H9 (cell line): ENCODE results near the gene NSUN3. TPM values are rescaled to one million over a fixed set of nuclear protein-coding genes. Genes with fewer than 3 reads are reported as not detected.

Experiments used
- DNase-seq: peaks from one replicate; pipeline ENCODE4 v3.0.0-alpha.2; 2017
- H2AFZ ChIP-seq: one replicate; pipeline ENCODE4 v1.6.1; 2013; ENCODE audit warnings: mild to moderate bottlenecking, low read length, control low read depth, moderate library complexity
- H2AK5ac ChIP-seq: 2 replicates; pipeline ENCODE4 v1.6.1; 2013; ENCODE audit warnings: low read length, control low read depth, mixed read lengths; ENCODE audit not compliant: insufficient read length
- H2BK120ac ChIP-seq: one replicate; pipeline ENCODE4 v1.6.1; 2013; ENCODE audit warnings: low read depth, mild to moderate bottlenecking, low read length, control low read depth, inconsistent platforms; ENCODE audit not compliant: poor library complexity, severe bottlenecking
- H2BK12ac ChIP-seq: 2 replicates; pipeline ENCODE4 v1.6.1; 2013; ENCODE audit warnings: low read length, control low read depth, mixed read lengths, low read depth; ENCODE audit not compliant: insufficient read length
- H2BK15ac ChIP-seq: 2 replicates; pipeline ENCODE4 v1.6.1; 2013; ENCODE audit warnings: low read depth, low read length, control low read depth
- H2BK20ac ChIP-seq: one replicate; pipeline ENCODE4 v1.6.1; 2013; ENCODE audit warnings: low read depth, mild to moderate bottlenecking, low read length, control low read depth, inconsistent platforms; ENCODE audit not compliant: poor library complexity, severe bottlenecking
- H2BK5ac ChIP-seq: 2 replicates; pipeline ENCODE4 v1.6.1; 2013; ENCODE audit warnings: low read length, control low read depth, mixed read lengths; ENCODE audit not compliant: insufficient read length
- H3K14ac ChIP-seq: 2 replicates; pipeline ENCODE4 v1.6.1; 2013; ENCODE audit warnings: low read length, control low read depth; ENCODE audit not compliant: insufficient read depth
- H3K18ac ChIP-seq: 2 replicates; pipeline ENCODE4 v1.6.1; 2013; ENCODE audit warnings: low read depth, mild to moderate bottlenecking, mixed read lengths, low read length, control low read depth; ENCODE audit not compliant: insufficient read length
- H3K23ac ChIP-seq: 2 replicates; pipeline ENCODE4 v1.6.1; 2013; ENCODE audit warnings: low read length, control low read depth, mixed read lengths, low read depth; ENCODE audit not compliant: insufficient read length
- H3K23me2 ChIP-seq: 2 replicates; pipeline ENCODE4 v1.6.1; 2013; ENCODE audit warnings: low read depth, mild to moderate bottlenecking, mixed read lengths, low read length, control low read depth; ENCODE audit not compliant: insufficient read length, poor library complexity, severe bottlenecking
- H3K27ac ChIP-seq: 2 replicates; pipeline ENCODE4 v1.5.1; 2013; ENCODE audit warnings: low read length, control low read depth, mixed read lengths, low read depth; ENCODE audit not compliant: insufficient read length
- H3K27me3 ChIP-seq: 2 replicates; pipeline ENCODE4 v1.6.1; 2013; ENCODE audit warnings: low read length, control low read depth, inconsistent platforms; ENCODE audit not compliant: insufficient read depth
- H3K4ac ChIP-seq: 2 replicates; pipeline ENCODE4 v1.6.1; 2013; ENCODE audit warnings: low read depth, mild to moderate bottlenecking, control low read depth, inconsistent platforms, low read length, moderate library complexity
- H3K4me1 ChIP-seq: 2 replicates; pipeline ENCODE4 v1.6.1; 2013; ENCODE audit warnings: low read length, control low read depth, inconsistent platforms; ENCODE audit not compliant: insufficient read depth
- H3K4me2 ChIP-seq: 2 replicates; pipeline ENCODE4 v1.6.1; 2013; ENCODE audit warnings: low read length, control low read depth, mixed read lengths; ENCODE audit not compliant: insufficient read length, insufficient read depth
- H3K56ac ChIP-seq: 2 replicates; pipeline ENCODE4 v1.6.1; 2013; ENCODE audit warnings: low read depth, mild to moderate bottlenecking, mixed read lengths, low read length, control low read depth; ENCODE audit not compliant: insufficient read length
- H3K79me1 ChIP-seq: 2 replicates; pipeline ENCODE4 v1.6.1; 2013; ENCODE audit warnings: low read depth, mild to moderate bottlenecking, moderate library complexity, low read length, control low read depth, inconsistent platforms; ENCODE audit not compliant: insufficient read depth, poor library complexity, severe bottlenecking
- H3K79me2 ChIP-seq: 2 replicates; pipeline ENCODE4 v1.6.1; 2013; ENCODE audit warnings: low read length, control low read depth, inconsistent platforms; ENCODE audit not compliant: insufficient read depth
- H3K9ac ChIP-seq: 2 replicates; pipeline ENCODE4 v1.6.1; 2013; ENCODE audit warnings: low read length, control low read depth, mixed read lengths; ENCODE audit not compliant: insufficient read length; ENCODE audit errors: extremely low read depth
- H3K9me3 ChIP-seq: one replicate; pipeline ENCODE4 v1.6.1; 2013; ENCODE audit warnings: low read depth, low read length, inconsistent platforms; ENCODE audit not compliant: control insufficient read depth
- H3T11ph ChIP-seq: one replicate; pipeline ENCODE4 v1.6.1; 2013; ENCODE audit warnings: mild to moderate bottlenecking, low read length, control low read depth, inconsistent platforms
- H4K20me1 ChIP-seq: one replicate; pipeline ENCODE4 v1.6.1; 2013; ENCODE audit not compliant: control insufficient read depth, insufficient read length, insufficient read depth
- H4K5ac ChIP-seq: 2 replicates; pipeline ENCODE4 v1.6.1; 2013; ENCODE audit warnings: low read depth, mild to moderate bottlenecking, mixed read lengths, low read length, control low read depth; ENCODE audit not compliant: insufficient read length
- H4K8ac ChIP-seq: replicated peaks from 2 replicates; pipeline ENCODE4 v1.6.1; 2013; ENCODE audit warnings: low read length, control low read depth, mixed read lengths, low read depth; ENCODE audit not compliant: insufficient read length
- H4K91ac ChIP-seq: 2 replicates; pipeline ENCODE4 v1.6.1; 2013; ENCODE audit warnings: low read depth, mild to moderate bottlenecking, moderate library complexity, mixed read lengths, low read length, control low read depth; ENCODE audit not compliant: insufficient read length
- H3K27ac Mint-ChIP-seq, 3 experiments: 2 replicates in 2 of 3; 3 replicates in 1 of 3; pipeline ENCODE4 v1.8.0; 2020 to 2021; ENCODE audit warnings: mixed read lengths in 3 of 3, mild to moderate bottlenecking in 1 of 3, moderate library complexity in 1 of 3
- H3K27me3 Mint-ChIP-seq: 2 replicates; pipeline ENCODE4 v1.8.0; 2021; ENCODE audit warnings: low read depth, mild to moderate bottlenecking, moderate library complexity, mixed read lengths
- H3K36me3 Mint-ChIP-seq, 3 experiments: 2 replicates in 2 of 3; 3 replicates in 1 of 3; pipeline ENCODE4 v1.8.0; 2020 to 2021; ENCODE audit warnings: low read depth in 3 of 3, mixed read lengths in 3 of 3; ENCODE audit not compliant: insufficient read depth in 1 of 3
- H3K4me1 Mint-ChIP-seq, 2 experiments: 2 replicates each; pipeline ENCODE4 v1.8.0; 2020; ENCODE audit warnings: mixed read lengths in 2 of 2
- H3K4me3 Mint-ChIP-seq, 2 experiments: 2 replicates in 1 of 2; 3 replicates in 1 of 2; pipeline ENCODE4 v1.8.0; 2020 to 2021; ENCODE audit warnings: mild to moderate bottlenecking in 2 of 2, mixed read lengths in 2 of 2, moderate library complexity in 1 of 2
- H3K9me3 Mint-ChIP-seq, 2 experiments: 2 replicates in 1 of 2; 3 replicates in 1 of 2; pipeline ENCODE4 v1.8.0; 2020; ENCODE audit warnings: mild to moderate bottlenecking in 2 of 2, mixed read lengths in 2 of 2, moderate library complexity in 1 of 2
- CTCF ChIP-seq: fragments of 200-600 bp; sonication (generic); conservative IDR thresholded peaks from 3 replicates; pipeline ENCODE4 v1.8.0; 2021; ENCODE audit warnings: antibody characterized with exemption, mild to moderate bottlenecking
- total RNA-seq: library from RNA; stranded (reverse); gene quantifications from 2 replicates; pipeline ENCODE4 v1.2.1, GENCODE V29; 2021

NSUN3 gene
- total RNA-seq, 1 experiment from 2014 or later = 7.4 TPM

GRCh38 chr3:94171954-94172353 is 109.1 kb downstream of the NSUN3 start:
- Mint-ChIP-seq H3K27me3 (no peaks in the 10 kb centered on the region), H3K36me3 (no peaks in the 10 kb centered on the region), H3K9me3 (no peaks in the 10 kb centered on the region), H3K4me3 (no peak overlapping the region), H3K4me1 (peaks cover 3% of the 10 kb centered on the region in 2 experiments; a peak in 3 of 4 replicates), H3K27ac (no peak overlapping the region)
- no peak overlapping the region for H3T11ph ChIP-seq
- no peak for DNase-seq
- no peak overlapping the region for H4K8ac ChIP-seq
- H3K4ac ChIP-seq = no peak overlapping the region
- H4K5ac ChIP-seq = no peak overlapping the region
- no peak overlapping the region for H2BK5ac ChIP-seq
- H2BK12ac ChIP-seq = no peak overlapping the region
- no peak overlapping the region for H2BK20ac ChIP-seq
- H3K23me2 ChIP-seq = no peaks in the 10 kb centered on the region
- H2AFZ ChIP-seq = no peak overlapping the region
- no peak overlapping the region for H2BK120ac ChIP-seq
- H3K18ac ChIP-seq = no peak overlapping the region
- H3K23ac ChIP-seq = no peak overlapping the region
- H3K27ac ChIP-seq = no peak overlapping the region
- H3K27me3 ChIP-seq = no peaks in the 10 kb centered on the region
- no peaks in the 10 kb centered on the region for H3K79me2 ChIP-seq
- H2BK15ac ChIP-seq = no peak overlapping the region
- no peak overlapping the region for H3K9ac ChIP-seq
- no peaks in the 10 kb centered on the region for H4K20me1 ChIP-seq
- no peak overlapping the region for H4K91ac ChIP-seq
- no peak overlapping the region for H2AK5ac ChIP-seq
- no peak overlapping the region for H3K14ac ChIP-seq
- no peak overlapping the region for H3K56ac ChIP-seq
- no peaks in the 10 kb centered on the region for H3K4me1 ChIP-seq
- no peaks in the 10 kb centered on the region for H3K9me3 ChIP-seq
- H3K4me2 ChIP-seq = no peak overlapping the region
- no peaks in the 10 kb centered on the region for H3K79me1 ChIP-seq
- no peak for TF ChIP-seq CTCF
